ENCODE data around the gene SASH1. TPM values are rescaled to one million over a fixed set of nuclear protein-coding genes. Genes with fewer than 3 reads are reported as not detected.
A peak's percentile ranks its signal among the peaks of the same experiment; 100 is the strongest.

SASH1 gene
- total RNA-seq, 1 donor from 2014 or later: 108 TPM

GRCh38 chr6:148392671-148393070 is 50.0 kb downstream of the SASH1 start:
- Histone ChIP-seq H3K9me3 (no peaks in the 10 kb centered on the region), H3K27me3 (no peaks in the 10 kb centered on the region), H3K36me3 (no peaks in the 10 kb centered on the region), H3K4me3 (no peak overlapping the region), H3K4me1 (peaks cover 44% of the 10 kb centered on the region), H3K27ac (no peak overlapping the region)
- no peak for TF ChIP-seq CTCF (IDR thresholded peaks at IDR 0.05)
- no peak for ATAC-seq
- intact Hi-C loops (cut with DNase I): no loop called here
- no peak for DNase-seq

- H3K4me1 ChIP-seq: peaks cover 39% of the 10 kb centered on the region
- DNase-seq (no peak), ATAC-seq (peak; percentile 22)
- intact Hi-C loops (cut with DNase I): no loop called here
- H3K36me3 ChIP-seq: no peaks in the 10 kb centered on the region
- no peaks in the 10 kb centered on the region for H3K27me3 ChIP-seq
- peak overlapping the region; percentile 30 for H3K27ac ChIP-seq
- no peaks in the 10 kb centered on the region for H3K9me3 ChIP-seq
- no peak overlapping the region for H3K4me3 ChIP-seq
- no peak for TF ChIP-seq CTCF (IDR thresholded peaks at IDR 0.05)
Observed at GRCh38 chr6:148395583-148396101, 53.0 kb downstream of the SASH1 start.

- Histone ChIP-seq H3K9me3 (no peaks in the 10 kb centered on the region), H3K27me3 (no peaks in the 10 kb centered on the region), H3K4me1 (peaks cover 41% of the 10 kb centered on the region), H3K4me3 (no peak overlapping the region), H3K36me3 (no peaks in the 10 kb centered on the region), H3K27ac (no peak overlapping the region)
- intact Hi-C loops (cut with DNase I): no loop called here
- no peak for TF ChIP-seq CTCF (IDR thresholded peaks at IDR 0.05)
- ATAC-seq: no peak
- no peak for DNase-seq
Observed at GRCh38 chr6:148396411-148396810, 53.8 kb downstream of the SASH1 start.

- no peak overlapping the region for H3K4me3 ChIP-seq
- no peak for TF ChIP-seq CTCF (IDR thresholded peaks at IDR 0.05)
- peaks cover 41% of the 10 kb centered on the region for H3K4me1 ChIP-seq
- intact Hi-C loops (cut with DNase I): no loop called here
- peak overlapping the region; percentile 63 for H3K27ac ChIP-seq
- no peaks in the 10 kb centered on the region for H3K9me3 ChIP-seq
- H3K36me3 ChIP-seq: no peaks in the 10 kb centered on the region
- H3K27me3 ChIP-seq: no peaks in the 10 kb centered on the region
- DNase-seq: no peak
- ATAC-seq: no peak
Observed at GRCh38 chr6:148396926-148397325, 54.3 kb downstream of the SASH1 start.

GRCh38 chr6:148398244-148398643 is 55.6 kb downstream of the SASH1 start:
- Histone ChIP-seq H3K36me3 (no peaks in the 10 kb centered on the region), H3K4me3 (no peak overlapping the region), H3K27ac (peak overlapping the region; percentile 63), H3K4me1 (peaks cover 41% of the 10 kb centered on the region), H3K9me3 (no peaks in the 10 kb centered on the region), H3K27me3 (no peaks in the 10 kb centered on the region)
- no peak for TF ChIP-seq CTCF (IDR thresholded peaks at IDR 0.05)
- DNase-seq: no peak
- intact Hi-C loops (cut with DNase I): no loop called here
- ATAC-seq: no peak

- H3K9me3 ChIP-seq: no peaks in the 10 kb centered on the region
- H3K27ac ChIP-seq: peak overlapping the region; percentile 63
- peaks cover 41% of the 10 kb centered on the region for H3K4me1 ChIP-seq
- ATAC-seq: no peak
- no peak overlapping the region for H3K4me3 ChIP-seq
- no peak for DNase-seq
- intact Hi-C loops (cut with DNase I): no loop called here
- TF ChIP-seq CTCF (IDR thresholded peaks at IDR 0.05): no peak
- H3K27me3 ChIP-seq: no peaks in the 10 kb centered on the region
- H3K36me3 ChIP-seq: no peaks in the 10 kb centered on the region
Observed at GRCh38 chr6:148398678-148399077, 56.0 kb downstream of the SASH1 start.

Measured in upper lobe of right lung (tissue), 1 donor.